Pulmonary artery endothelial cell (primary cell): ENCODE data around the gene MAS1L. TPM values are rescaled to one million over a fixed set of nuclear protein-coding genes. Genes with fewer than 3 reads are reported as not detected.
A peak's percentile ranks its signal among the peaks of the same experiment; 100 is the strongest.
"Not testable (repeated sequence)": the region's sequence is repeated elsewhere in the genome, so short reads cannot be mapped to it uniquely, and the experiment has no call there.

Experiments used
- DNase-seq: peaks from one replicate; pipeline ENCODE4 v3.0.0-alpha.2; 2011; ENCODE audit warnings: low read depth, low spot score
- total RNA-seq: library from RNA; depleted of rRNA; stranded (reverse); fragments of >200 nt; gene quantifications from 2 replicates; pipeline ENCODE4 v1.2.3, GENCODE V29; 2014

Gene MAS1L
- total RNA-seq, 1 donor from 2014 or later: not detected

DNA sequence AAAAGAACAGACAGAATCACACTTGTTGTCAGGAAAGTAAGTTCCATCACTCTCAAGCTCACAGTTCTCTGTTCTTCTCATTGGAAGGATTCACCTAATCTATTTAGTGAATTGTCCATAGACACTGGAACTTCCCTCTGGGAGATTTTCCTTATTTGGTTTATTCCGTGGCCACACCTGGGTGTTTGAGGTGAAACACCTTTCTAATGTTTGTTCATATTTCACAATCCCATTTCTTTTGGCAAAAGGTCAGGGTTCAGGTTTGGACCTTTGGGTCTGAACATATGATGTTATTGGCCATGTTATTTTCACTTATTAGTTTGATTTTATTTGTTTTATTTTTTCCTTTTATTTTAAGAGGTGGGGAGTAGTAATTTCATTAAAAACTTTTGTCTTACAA lies 4.0 kb downstream of the MAS1L start:
- DNase-seq: no peak

DNA sequence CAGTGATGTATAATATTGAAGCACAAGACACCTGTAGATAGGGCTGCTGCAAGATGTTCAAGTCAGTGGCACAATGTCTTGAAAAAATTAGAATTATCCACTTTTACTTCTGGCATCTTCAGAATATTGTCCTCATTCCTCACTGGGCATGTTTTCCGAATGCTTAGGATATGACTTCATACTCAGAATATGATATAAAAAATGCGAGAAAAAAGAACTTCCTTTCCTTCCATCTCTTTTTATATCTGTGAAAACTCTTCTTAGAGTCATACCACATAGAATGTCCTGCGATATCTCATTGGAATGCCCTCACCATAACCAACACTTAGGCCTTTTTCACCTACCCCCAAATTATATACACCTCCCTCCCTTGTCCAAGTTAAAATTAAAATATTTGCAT lies 4.6 kb downstream of the MAS1L start:
- no peak for DNase-seq

DNA sequence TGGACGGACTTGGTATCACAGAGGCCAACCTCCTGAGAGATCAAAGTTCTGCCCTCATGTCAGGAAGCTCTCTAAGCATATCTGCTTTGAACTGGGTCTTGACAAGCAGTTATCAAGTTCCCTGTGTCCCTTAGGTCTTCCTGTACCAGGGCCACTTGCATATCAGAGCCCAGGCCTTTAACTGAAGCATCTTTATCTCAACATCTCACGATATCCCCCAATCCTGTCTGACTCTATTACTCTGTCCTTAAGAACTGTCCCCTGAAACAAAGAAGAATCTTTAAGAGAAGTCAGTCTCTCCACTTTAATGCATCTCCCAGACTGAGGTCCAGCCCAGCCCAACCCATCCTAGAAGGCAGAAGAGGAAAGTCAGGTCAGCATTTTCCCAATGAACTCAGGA lies 8.2 kb downstream of the MAS1L start:
- no peak for DNase-seq

DNA sequence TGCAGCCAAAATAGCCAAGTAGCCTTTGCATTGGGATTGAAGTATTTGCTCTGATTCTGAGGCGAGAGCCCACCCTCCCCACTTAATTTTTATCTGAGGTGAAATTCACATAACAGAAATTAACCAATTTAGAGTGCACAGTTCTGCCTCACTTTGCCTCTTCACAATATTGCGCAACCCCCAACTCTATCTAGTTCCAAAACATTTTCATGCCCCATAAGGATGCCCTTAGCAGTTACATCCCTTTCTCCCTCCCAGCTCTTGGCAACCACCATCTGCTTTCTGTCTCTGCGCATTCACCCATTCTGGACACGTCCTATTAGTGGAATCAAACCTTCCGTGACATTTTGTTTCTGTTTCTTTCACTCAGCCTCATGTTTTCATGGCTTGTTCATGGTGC lies 9.0 kb downstream of the MAS1L start:
- DNase-seq: no peak

DNA sequence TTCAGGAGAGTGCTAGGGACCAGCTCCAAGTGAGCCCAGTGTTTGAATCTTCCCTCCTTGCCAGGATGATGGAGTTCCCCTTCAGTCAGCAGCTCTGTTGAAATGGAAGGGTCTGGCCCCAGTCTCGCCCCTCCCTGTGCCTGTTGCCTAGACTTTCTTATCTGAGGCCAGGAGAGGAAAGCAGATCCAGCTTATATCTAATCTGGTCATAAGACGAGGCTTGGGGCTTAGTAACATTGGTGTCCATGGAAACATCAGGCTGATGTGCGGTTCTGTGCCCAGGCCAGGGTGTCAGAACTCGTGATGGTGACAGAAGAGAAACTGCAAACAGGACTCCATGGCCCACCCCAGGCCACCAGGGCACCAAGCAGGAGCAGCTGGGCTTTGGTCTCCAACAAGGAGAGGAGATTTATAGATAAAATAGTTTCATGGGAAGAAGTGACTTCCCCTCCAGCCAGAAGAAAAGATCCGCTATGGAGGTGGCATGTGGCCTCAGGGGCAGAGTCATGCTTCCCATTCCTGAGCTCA lies 9.8 kb downstream of the MAS1L start:
- no peak for DNase-seq

DNA sequence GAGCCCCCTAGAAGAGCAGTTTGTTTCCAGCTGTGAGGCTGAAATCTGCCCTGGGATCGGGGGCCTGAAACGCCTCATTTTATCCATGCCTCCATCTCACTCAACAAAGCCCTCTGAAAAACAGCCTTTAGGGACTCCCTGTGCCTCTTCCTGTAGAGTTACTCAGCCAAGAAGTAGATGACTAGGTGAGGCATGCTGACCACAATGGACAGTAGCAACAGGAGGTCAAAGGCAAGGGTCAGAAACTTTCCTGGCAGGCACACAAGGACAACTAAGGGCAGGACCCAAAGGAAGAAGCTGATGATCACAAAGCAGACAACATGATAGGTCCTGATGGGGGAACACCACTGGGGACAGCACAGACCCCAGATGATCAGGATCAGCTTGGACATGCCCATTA lies 12.8 kb downstream of the MAS1L start:
- DNase-seq: no peak

DNA sequence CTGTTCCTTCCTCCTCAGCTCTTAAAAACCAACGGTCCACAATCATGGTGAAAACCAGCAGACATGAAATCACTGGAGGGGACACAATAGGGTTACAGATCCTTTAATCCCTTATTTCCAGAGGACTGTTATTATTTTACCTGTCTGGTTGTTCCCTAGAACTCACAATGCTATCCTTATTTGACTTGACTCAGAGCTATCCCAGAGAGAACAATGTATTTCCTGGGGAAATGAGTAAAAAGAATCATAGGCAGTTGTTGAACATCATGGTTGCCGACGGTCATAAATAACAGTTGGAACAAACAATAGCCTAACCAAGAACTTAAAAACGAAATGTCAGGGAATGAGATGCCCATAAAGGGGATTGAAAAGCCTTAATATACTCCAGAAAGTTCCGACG lies 21.5 kb downstream of the MAS1L start:
- DNase-seq: peak; percentile 27

DNA sequence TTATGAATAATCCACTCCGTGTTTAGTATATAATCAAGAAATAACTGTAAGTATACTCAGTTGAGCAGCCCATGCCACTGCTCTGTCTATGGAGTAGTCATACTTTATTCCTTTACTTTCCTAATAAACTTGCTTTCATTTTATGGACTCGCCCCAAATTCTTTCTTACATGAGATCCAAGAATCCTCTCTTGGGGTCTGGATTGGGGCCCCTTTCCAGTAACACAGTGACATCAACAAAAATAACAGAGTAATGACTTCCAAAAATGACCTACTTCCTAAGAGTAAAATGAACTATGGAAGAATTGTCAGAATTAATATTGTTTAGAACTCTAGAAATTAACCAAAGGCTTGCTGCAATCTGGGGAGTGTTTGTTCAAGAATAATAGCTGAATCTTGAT lies 22.0 kb downstream of the MAS1L start:
- DNase-seq: no peak

DNA sequence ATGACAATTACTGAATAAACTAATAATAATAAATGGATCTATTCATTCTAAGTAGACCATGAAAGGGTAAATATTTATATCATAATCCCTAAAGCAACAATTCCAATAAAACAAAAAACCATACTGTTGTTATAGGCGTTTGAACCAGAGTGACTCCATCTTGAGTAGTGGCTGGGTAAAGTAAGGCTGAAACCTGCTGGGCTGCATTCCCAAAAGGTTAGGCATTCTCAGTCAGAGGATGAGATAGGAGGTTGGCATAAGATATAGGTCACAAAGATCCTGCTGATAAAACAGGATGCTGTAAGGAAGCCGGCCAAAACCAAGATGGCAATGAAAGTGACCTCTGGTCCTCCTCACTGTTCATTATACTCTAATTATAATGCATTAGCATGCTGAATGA lies 22.5 kb downstream of the MAS1L start:
- DNase-seq: no peak

DNA sequence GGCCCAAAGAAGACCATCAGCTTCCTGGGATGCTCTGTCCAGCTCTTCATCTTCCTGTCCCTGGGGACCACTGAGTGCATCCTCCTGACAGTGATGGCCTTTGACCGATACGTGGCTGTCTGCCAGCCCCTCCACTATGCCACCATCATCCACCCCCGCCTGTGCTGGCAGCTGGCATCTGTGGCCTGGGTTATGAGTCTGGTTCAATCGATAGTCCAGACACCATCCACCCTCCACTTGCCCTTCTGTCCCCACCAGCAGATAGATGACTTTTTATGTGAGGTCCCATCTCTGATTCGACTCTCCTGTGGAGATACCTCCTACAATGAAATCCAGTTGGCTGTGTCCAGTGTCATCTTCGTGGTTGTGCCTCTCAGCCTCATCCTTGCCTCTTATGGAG lies 25.7 kb downstream of the MAS1L start:
- DNase-seq: no peak

DNA sequence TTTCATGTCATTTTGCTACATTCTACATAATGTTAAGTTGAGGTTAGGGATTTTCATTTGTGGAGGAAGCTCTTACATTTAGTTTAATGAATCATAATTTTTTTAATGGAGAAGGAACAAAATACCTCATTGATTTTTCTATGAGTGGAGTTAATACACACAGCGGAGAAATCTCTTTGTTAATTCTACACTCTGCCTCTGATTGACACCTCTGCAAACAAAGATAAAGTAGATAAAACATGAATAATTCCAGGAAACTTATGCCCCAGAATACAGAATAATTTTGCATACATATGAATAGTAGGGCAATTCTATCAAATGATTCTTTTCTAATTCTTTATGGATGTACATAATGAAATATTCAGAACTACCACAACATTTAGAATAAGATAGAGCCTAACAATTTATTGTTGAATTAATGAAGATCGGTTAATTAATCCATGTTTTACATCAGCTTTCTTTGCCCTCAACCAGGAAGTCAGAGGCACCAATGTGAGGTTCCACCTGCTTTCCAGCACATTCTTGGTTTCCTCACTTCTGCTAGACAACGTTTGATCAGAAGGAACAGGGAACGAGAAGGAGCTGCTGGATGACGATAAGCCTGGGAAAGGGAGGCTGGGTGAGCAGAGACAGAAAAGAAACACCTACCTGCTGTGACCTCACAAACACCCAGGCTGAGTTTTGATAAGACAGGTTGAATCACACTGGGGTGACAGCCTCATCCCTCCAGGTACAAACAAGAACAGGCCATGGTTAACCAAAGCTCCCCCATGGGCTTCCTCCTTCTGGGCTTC lies 26.5 kb downstream of the MAS1L start:
- no peak for DNase-seq

DNA sequence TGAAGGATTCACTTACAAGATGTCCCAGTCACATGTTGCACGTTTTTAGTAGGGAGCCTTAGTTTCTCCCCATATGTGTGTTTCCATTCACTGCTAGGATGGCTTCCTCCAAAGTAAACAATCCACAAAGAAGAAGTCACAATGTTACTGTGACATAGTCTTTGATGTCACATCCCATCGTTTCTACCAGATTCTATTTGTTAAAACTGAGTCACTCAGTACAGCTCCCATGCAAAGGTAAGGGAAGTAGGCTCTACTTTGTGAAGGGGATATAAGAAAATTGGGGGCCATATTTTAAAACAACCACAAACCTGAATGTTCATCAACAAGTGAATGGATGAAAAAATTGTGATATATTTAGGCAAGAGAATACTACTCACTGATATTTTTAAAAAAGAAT lies 30.8 kb downstream of the MAS1L start, which contains the start of the genes OR11A1 and OR2H1:
Gene OR11A1 (minus strand): TSS at position 101 of the 400 bp plus-strand sequence. CDS start 29,430 bp downstream, outside the sequence.
Gene OR2H1 (plus strand): TSS at position 185 of the 400 bp plus-strand sequence. CDS start 4,615 bp downstream, outside the sequence.
- no peak for DNase-seq

DNA sequence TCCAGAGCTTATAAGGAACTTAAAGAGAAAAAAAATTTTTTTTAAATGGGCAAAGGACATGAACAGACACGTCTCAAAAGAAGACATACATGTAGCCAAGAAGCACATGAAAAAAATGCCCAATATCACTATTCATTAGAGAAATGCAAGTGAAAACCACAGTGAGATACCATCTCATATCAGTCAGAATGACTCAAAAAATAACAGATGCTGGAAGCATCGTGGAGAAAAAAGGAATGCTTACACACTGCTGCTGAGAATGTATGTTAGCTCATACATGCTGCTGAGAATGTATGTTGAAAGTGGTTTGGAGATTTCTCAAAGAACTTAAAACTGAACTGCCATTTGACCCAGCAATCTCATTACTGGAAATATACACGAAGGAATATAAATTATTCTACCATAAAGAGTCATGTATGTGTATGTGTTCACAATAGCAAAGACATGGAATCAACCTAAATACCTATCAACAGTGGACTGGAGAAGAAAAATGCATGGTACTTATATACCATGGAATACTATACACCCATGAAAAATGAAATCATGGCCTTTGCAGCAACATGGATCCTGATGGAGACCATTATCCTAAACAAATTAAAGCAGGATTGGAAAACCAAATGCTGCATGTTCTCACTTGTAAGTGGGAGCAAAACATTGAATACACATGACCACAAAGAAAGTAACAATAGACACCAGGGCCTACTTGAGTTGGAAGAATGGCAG lies 36.1 kb downstream of the MAS1L start:
- no peak for DNase-seq

DNA sequence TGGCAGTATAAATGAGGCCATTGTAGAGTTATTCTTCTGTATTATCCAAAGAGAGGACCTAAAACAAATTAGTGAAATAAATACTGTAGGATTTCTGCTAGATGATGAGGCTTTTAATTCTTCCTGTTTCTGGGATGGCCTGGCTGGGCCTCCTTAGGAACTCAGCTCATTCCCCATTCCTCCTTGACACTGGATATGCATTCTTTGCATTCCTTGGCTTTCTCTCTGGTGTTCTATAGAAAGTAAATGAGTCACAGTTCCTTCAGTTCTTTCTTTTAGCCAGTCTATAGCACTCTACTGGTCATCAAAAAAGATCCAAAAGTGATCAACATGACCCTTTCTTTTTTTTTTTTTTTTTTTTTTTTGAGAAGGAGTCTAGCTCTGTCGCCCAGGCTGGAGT lies 40.1 kb downstream of the MAS1L start:
- DNase-seq: no peak

DNA sequence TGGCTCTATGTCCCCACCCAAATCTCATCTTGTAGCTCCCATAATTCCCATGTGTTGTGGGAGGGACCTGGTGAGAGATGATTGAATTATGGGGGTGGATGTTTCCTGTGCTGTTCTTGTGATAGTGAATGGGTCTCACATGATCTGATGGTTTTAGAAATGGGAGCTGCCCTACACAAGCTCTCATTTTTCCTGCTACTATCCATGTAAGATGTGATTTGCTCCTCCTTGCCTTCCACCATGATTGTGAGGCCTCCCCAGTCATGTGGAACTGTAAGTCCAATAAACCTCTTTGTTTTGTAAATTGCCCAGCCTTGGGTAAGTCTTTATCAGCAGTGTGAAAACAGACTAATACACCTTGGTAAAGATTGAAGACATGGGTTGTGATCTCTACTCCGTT lies 43.7 kb downstream of the MAS1L start:
- not testable (repeated sequence) for DNase-seq

DNA sequence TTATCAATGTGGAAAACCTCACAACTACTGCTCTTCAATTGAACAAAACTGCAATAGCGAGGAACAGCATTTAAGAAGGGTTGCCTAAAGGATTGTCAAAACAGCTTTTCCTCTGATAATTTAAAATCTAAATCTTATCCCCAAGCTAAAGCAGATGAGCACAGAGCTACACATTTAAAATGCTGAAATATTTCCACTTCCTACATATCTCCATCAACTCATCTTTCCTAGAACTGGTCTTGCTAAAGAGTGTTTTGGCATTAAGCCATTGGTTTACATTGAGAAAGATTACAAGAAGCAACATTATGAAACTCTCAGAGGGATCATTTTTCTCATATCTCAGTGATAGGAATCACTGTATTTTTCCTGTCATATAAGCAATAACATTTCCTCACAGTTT lies 45.0 kb downstream of the MAS1L start:
- DNase-seq: no peak

DNA sequence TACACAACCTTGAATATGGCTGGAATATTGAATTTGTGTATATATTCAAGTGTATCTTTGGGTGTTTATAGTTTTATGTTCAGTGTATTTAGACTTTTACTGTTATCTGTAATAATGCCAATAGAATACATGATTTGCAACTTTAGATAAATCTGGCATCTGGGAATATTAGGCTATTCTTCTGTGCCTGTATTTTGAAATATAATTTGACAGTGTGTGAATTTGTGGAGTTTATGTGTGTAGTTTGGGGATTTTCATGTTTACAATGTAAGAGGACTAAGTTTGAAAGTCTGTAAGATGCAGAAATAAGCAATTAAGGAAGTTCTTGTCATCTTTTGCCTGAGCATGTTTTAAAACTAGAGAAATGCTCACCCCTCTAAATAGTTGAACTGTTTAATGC lies 48.8 kb downstream of the MAS1L start, which contains the start of gene OR10C1:
Gene OR10C1 (plus strand): TSS at position 301 of the 400 bp plus-strand sequence. CDS start 710 bp downstream, outside the sequence.
- no peak for DNase-seq

DNA sequence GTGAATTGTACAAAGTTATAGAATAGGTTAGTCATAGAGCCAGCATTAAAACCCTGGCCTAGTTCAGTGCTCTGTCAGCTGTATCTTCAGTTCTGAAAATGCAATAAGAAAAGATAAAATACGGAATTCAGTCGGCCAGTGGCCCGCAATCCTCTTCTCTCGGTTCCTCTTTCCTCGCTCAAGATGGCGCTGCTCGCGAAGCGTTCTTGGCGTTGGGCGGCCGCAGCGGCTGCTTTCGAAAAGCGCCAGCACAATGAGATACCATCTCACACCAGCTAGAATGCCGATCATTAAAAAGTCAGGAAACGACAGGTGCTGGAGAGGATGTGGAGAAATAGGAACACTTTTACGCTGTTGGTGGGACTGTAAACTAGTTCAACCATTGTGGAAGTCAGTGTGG lies 51.0 kb downstream of the MAS1L start:
- not testable (repeated sequence) for DNase-seq
